Measurements from ENCODE around the gene CARS1. TPM values are rescaled to one million over a fixed set of nuclear protein-coding genes. Genes with fewer than 3 reads are reported as not detected.
A peak's percentile ranks its signal among the peaks of the same experiment; 100 is the strongest.

The CARS1 gene
- total and polyA plus RNA-seq, 12 donors, result 12.5 to 24.6 (median 15.9) TPM

GRCh38 chr11:3002871-3003270 is 54.4 kb downstream of the CARS1 start:
- WGBS, 2 donors, result 96 to 98% methylated on average over 8 of the region's 8 CpGs

GRCh38 chr11:3002351-3002861 is 54.8 kb downstream of the CARS1 start:
- 94 to 95% methylated on average over 8 of the region's 8 CpGs for WGBS, 2 donors
- Histone ChIP-seq H3K9me3 (no peaks in the 10 kb centered on the region), H3K4me3 (no peak overlapping the region), H3K4me1 (peaks cover 0 to 28% (median 13%) of the 10 kb centered on the region in 9 donors), H3K27me3 (no peaks in the 10 kb centered on the region), H3K27ac (no peak overlapping the region), H3K36me3 (peaks cover 0 to 82% (median 8%) of the 10 kb centered on the region in 9 donors)
- intact Hi-C loops (cut with DNase I), result no loop called here
- DNase-seq (no peak), ATAC-seq (no peak)
- no peak for TF ChIP-seq CTCF (IDR thresholded peaks at IDR 0.05)

More at GRCh38 chr11:3002871-3003270, 54.4 kb downstream of the CARS1 start:
- no peak overlapping the region for H3K27ac ChIP-seq
- TF ChIP-seq CTCF (IDR thresholded peaks at IDR 0.05), result no peak
- H3K9me3 ChIP-seq, result no peaks in the 10 kb centered on the region
- intact Hi-C loops (cut with DNase I), result no loop called here
- ATAC-seq (no peak), DNase-seq (no peak)
- no peak overlapping the region for H3K4me3 ChIP-seq
- no peaks in the 10 kb centered on the region for H3K27me3 ChIP-seq
- H3K36me3 ChIP-seq, result peaks cover 0 to 87% (median 8%) of the 10 kb centered on the region in 9 donors
- H3K4me1 ChIP-seq, result peaks cover 0 to 28% (median 13%) of the 10 kb centered on the region in 9 donors

- Histone ChIP-seq H3K9me3 (no peaks in the 10 kb centered on the region), H3K27me3 (no peaks in the 10 kb centered on the region), H3K4me3 (no peak overlapping the region), H3K36me3 (peaks cover 0 to 73% (median 8%) of the 10 kb centered on the region in 9 donors), H3K4me1 (peaks cover 0 to 28% (median 13%) of the 10 kb centered on the region in 9 donors), H3K27ac (peak overlapping the region in 6 of 10 donors; percentile 66 to 78 (median 74))
- no peak for TF ChIP-seq CTCF (IDR thresholded peaks at IDR 0.05)
- intact Hi-C loops (cut with DNase I), result no loop called here
- WGBS, 2 donors, result 52 to 73% methylated on average over 6 of the region's 6 CpGs
- peak; percentile 62 to 66 for DNase-seq
- ATAC-seq, result peak; percentile 50 to 90 (median 74)
These were observed 55.7 kb downstream of the CARS1 start for GRCh38 chr11:3001496-3001895.

GRCh38 chr11:3000032-3000961 is 56.9 kb downstream of the CARS1 start:
- Histone ChIP-seq H3K4me1 (peaks cover 0 to 28% (median 13%) of the 10 kb centered on the region in 9 donors), H3K27ac (peak overlapping the region in 8 of 10 donors; percentile 14 to 78 (median 71)), H3K4me3 (no peak overlapping the region), H3K9me3 (no peaks in the 10 kb centered on the region), H3K27me3 (no peaks in the 10 kb centered on the region), H3K36me3 (peaks cover 0 to 61% (median 8%) of the 10 kb centered on the region in 9 donors)
- ATAC-seq, result peak; percentile 67 to 91 (median 79)
- WGBS, 2 donors, result 58 to 68% methylated on average over 17 of the region's 17 CpGs
- intact Hi-C loops (cut with DNase I), result no loop called here
- no peak for TF ChIP-seq CTCF (IDR thresholded peaks at IDR 0.05)
- peak; percentile 69 to 76 for DNase-seq
